GM10266 (cell line): ENCODE results near the gene SOCS6.
"Not testable (repeated sequence)": the region's sequence is repeated elsewhere in the genome, so short reads cannot be mapped to it uniquely, and the experiment has no call there.

ENCODE experiments used
- DNase-seq: peaks from one replicate; pipeline ENCODE4 v3.0.0; 2012; ENCODE audit errors: extremely low spot score
- TF ChIP-seq, protein P1 (sequence below): IDR thresholded peaks from 2 replicates; pipeline ENCODE4 v1.5.1; 2012; ENCODE audit warnings: mild to moderate bottlenecking, low read depth; ENCODE audit not compliant: control insufficient read depth, insufficient read depth; ENCODE audit errors: missing control alignments

The SOCS6 gene

DNA sequence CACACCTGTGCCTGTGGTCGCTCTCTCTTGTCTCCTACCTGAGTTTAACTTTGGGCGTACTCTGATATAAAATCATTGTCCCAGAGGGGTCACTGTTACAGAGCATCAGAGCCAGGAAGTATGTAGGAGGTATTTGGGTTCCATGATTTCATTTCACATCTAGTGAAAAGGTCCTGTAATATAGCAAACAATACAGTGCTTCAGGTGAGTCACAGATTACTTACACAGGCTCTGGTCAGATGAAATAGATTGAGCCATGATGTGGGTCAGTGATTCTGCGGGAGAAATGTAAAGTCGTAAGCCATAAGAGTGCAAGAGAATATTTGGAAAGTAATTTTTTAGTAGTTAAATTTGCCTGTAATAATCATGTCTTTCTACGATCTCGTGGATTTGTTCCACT is 70.2 kb downstream of the SOCS6 start:
- no peak for DNase-seq
- TF ChIP-seq, protein P1, sequence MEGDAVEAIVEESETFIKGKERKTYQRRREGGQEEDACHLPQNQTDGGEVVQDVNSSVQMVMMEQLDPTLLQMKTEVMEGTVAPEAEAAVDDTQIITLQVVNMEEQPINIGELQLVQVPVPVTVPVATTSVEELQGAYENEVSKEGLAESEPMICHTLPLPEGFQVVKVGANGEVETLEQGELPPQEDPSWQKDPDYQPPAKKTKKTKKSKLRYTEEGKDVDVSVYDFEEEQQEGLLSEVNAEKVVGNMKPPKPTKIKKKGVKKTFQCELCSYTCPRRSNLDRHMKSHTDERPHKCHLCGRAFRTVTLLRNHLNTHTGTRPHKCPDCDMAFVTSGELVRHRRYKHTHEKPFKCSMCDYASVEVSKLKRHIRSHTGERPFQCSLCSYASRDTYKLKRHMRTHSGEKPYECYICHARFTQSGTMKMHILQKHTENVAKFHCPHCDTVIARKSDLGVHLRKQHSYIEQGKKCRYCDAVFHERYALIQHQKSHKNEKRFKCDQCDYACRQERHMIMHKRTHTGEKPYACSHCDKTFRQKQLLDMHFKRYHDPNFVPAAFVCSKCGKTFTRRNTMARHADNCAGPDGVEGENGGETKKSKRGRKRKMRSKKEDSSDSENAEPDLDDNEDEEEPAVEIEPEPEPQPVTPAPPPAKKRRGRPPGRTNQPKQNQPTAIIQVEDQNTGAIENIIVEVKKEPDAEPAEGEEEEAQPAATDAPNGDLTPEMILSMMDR = no peak

DNA sequence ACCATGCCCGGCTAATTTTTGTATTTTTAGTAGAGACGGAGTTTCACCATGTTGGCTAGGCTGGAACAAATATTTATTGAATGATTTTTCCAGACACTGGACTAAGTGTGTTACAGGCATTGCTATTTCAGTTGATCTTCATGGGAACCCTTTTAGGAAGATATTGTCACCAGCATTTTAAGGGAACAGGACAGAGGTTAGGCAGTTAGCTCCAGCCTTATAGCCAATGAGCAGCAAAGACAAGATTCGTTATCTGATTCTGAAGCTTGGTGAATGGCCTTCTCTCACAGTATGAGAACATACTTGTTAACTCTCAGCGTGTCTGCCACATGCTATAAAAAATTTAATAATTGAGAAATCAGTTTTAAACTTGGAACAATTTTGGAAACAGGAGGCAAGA is 73.4 kb downstream of the SOCS6 start:
- TF ChIP-seq, protein P1 = no peak
- no peak for DNase-seq

DNA sequence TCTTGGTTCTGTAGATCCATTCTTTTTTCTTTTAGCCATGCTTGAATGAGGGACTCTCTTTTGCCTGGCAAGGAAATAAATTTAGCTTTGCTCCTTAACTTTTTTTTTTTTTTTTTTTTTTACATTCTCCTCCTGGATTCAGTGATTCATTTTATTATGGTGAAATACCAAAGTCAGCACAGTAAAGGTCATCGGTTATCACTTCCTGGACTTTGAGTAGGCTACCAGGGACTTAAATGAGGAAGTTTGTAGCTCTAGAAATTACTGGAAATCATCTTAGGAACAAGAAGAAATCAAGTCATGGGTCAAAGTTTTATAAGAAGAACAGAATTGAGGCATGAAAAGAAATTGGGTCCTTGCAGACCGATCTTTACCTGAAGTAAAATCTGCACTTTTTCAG is 75.0 kb downstream of the SOCS6 start:
- no peak for DNase-seq
- TF ChIP-seq, protein P1 = no peak

DNA sequence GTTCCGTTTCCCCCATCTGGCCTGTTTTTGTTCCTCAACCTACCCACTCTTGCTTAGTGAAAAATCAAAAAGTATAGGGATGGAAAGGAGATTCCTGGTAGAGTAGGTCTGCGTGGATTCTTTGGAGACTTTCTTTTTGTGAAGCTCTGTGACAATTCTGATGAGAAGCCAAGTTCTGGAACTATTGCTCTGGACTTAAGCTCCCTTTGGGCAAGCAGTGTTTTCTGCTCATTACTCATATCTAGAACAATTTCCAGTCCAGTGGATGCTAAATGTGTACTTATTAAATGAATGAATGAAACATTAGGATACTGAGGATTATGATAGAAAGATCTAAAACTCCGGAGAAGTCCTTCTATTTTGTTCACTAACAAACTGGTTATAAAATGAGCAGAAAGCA is 76.5 kb downstream of the SOCS6 start:
- no peak for DNase-seq
- TF ChIP-seq, protein P1 = no peak

DNA sequence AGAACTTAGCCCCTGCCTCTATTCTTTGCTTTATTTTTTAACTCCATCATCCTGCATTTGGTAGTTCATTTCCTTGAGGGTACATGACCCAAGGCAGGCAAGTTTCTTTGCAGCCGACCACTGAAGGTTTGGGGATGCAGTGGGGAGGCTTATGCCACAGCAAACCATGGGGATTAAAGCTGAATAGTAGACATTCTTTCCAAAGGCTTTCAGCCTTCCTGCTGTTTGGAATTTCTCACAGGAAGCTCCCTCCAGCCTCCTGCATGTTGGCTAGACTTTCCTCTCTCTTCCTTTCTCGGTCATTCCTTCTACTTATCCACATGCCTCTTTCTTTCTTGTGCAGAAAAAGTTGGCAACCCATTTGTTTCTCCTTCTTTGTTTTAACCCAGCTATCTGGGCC is 77.3 kb downstream of the SOCS6 start:
- TF ChIP-seq, protein P1 = no peak
- no peak for DNase-seq

DNA sequence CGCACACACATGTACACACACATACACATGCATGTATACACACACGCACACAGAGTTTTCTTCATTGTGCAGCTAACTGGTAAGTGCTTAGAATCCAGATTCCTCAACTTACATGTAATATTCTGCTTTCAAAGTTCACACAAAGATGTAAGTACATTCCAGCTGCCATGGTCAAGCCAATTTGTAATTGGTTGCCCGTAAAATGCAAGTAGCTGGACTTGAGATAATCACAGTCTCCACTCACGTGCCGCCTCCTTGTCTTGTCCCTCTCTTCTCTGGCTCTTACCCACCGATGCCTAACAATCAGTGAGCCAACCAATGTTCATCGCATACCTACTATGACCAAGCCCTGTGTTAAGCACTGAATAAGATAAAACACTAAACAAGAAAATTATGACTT is 77.8 kb downstream of the SOCS6 start:
- no peak for DNase-seq
- TF ChIP-seq, protein P1 = no peak

DNA sequence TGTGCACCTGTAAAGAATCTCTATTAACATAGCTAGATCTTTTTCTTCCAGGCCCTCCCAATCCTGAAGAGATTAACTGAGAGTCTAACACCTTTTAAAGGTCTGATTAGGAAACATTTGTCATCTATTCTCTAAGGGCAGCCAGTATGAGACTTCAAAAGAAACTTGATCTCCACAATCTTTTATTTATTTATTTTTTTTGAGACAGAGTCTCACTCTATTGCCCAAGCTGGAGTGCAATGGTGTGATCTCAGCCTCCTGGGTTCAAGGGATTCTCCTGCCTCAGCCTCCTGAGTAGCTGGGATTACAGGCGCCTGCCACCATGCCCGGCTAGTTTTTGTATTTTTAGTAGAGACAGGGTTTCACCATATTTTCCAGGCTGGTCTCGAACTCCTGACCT is 78.5 kb downstream of the SOCS6 start:
- not testable (repeated sequence) for DNase-seq

DNA sequence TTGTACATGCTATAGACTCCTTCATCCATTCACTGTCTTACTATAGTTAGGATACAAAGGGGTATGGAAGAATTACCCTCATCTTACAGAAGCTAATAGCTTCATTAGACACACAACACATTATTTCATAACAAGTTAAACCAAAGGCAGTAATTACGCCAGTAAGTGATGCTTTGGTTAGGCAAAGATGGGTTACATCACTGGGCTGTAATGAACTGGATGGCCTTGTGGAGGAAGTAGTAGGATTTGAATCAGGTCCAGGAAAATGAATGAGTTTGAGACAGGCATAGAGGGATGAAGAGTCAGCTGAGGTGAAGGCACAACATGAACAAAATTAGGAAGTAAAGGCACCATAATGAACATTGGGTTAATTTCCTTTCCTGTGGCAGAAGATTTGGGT is 80.1 kb downstream of the SOCS6 start:
- no peak for DNase-seq
- TF ChIP-seq, protein P1 = no peak
